Neural progenitor cell (in vitro differentiated cells): ENCODE data around the gene GTF2H2C.

ENCODE experiments used
- EZH2 ChIP-seq: fragments of 200-600 bp; sonication (generic); IDR thresholded peaks from 2 replicates; pipeline ENCODE4 v1.6.1; 2017; ENCODE audit warnings: antibody characterized with exemption, mild to moderate bottlenecking, moderate library complexity
- EZH2phosphoT487 ChIP-seq: fragments of 200-600 bp; sonication (generic); IDR thresholded peaks from 2 replicates; pipeline ENCODE4 v1.6.1; 2017; ENCODE audit warnings: antibody characterized with exemption
- TF ChIP-seq, protein P1 (sequence below): fragments of 200-600 bp; sonication (generic); IDR thresholded peaks from 2 replicates; pipeline ENCODE4 v1.5.1; 2017; ENCODE audit warnings: antibody characterized with exemption, mild to moderate bottlenecking

GRCh38 chr5:69512740-69513260, 47.2 kb upstream of the GTF2H2C start:
- TF ChIP-seq, protein P1, sequence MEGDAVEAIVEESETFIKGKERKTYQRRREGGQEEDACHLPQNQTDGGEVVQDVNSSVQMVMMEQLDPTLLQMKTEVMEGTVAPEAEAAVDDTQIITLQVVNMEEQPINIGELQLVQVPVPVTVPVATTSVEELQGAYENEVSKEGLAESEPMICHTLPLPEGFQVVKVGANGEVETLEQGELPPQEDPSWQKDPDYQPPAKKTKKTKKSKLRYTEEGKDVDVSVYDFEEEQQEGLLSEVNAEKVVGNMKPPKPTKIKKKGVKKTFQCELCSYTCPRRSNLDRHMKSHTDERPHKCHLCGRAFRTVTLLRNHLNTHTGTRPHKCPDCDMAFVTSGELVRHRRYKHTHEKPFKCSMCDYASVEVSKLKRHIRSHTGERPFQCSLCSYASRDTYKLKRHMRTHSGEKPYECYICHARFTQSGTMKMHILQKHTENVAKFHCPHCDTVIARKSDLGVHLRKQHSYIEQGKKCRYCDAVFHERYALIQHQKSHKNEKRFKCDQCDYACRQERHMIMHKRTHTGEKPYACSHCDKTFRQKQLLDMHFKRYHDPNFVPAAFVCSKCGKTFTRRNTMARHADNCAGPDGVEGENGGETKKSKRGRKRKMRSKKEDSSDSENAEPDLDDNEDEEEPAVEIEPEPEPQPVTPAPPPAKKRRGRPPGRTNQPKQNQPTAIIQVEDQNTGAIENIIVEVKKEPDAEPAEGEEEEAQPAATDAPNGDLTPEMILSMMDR = no peak
- TF ChIP-seq EZH2 (no peak), EZH2phosphoT487 (no peak)
